HepG2 (cell line): ENCODE measurements around the gene SDC1. TPM values are rescaled to one million over a fixed set of nuclear protein-coding genes. Genes with fewer than 3 reads are reported as not detected.

Experiments
- ATAC-seq: fragments of 200-7000 bp; cut with Tn5 transposase; 3 replicates; pipeline ENCODE4 v1.9.1; 2020; ENCODE audit warnings: mild to moderate bottlenecking, moderate library complexity
- BruUV-seq: library from RNA; stranded (reverse); fragments of 400-500 nt; replicated peaks from 2 replicates; lab custom pipeline; 2021; lab: Mats Ljungman, UMichigan
- CTCF ChIA-PET: fragments of 300-600 bp; formaldehyde crosslinking; extraction: SDS; loops from one replicate; lab custom pipeline; 2021; ENCODE audit warnings: low total read pairs, inconsistent platforms, low intra/inter-chr PET ratio; lab: Yijun Ruan, JAX
- POLR2A ChIA-PET: fragments of 350-600 bp; sonication (Branson Sonifier 250); formaldehyde crosslinking; loops from one replicate; lab custom pipeline; 2020; ENCODE audit warnings: antibody characterized with exemption, inconsistent platforms; lab: Yijun Ruan, JAX
- DNase-seq: peaks from one replicate; pipeline ENCODE4 v3.0.0-alpha.2; 2015; ENCODE audit warnings: low spot score
- FAIRE-seq: peaks from 3 replicates; lab custom pipeline; 2011; peaks lifted over from hg19 to GRCh38; lab: Jason Lieb, UNC
- H2AFZ ChIP-seq: one replicate; pipeline ENCODE4 v1.6.1; 2011; ENCODE audit warnings: low read length, inconsistent platforms
- H3K27ac ChIP-seq: fragments of 300-600 bp; 3 replicates; pipeline ENCODE4 v1.8.0; 2011; ENCODE audit warnings: mixed run types, mild to moderate bottlenecking, mixed read lengths, low read length, inconsistent platforms; ENCODE audit not compliant: insufficient read depth; ENCODE audit errors: extremely low read length
- H3K27me3 ChIP-seq, 2 experiments: fragments of 200-600 bp in 1 of 2; 2 replicates in 1 of 2; 3 replicates in 1 of 2; pipeline versions ENCODE4 v1.6.0 to v1.8.0; 2011; ENCODE audit warnings: low read length in 2 of 2, mild to moderate bottlenecking in 2 of 2, moderate library complexity in 2 of 2, inconsistent platforms in 1 of 2; ENCODE audit not compliant: insufficient read depth in 2 of 2, control insufficient read depth in 1 of 2
- H3K36me3 ChIP-seq, 2 experiments: fragments of 200-600 bp in 1 of 2; replicated peaks in 1 of 2; 2 replicates in 1 of 2; 3 replicates in 1 of 2; pipeline versions ENCODE4 v1.5.1 to v1.8.0; 2011; ENCODE audit warnings: low read length in 2 of 2, inconsistent platforms in 1 of 2; ENCODE audit not compliant: insufficient read depth in 2 of 2, control insufficient read depth in 1 of 2
- H3K4me1 ChIP-seq: 2 replicates; pipeline ENCODE4 v1.5.1; 2012; ENCODE audit warnings: low read length, inconsistent platforms; ENCODE audit not compliant: insufficient read depth
- H3K4me2 ChIP-seq: 2 replicates; pipeline ENCODE4 v1.6.0; 2011; ENCODE audit warnings: low read depth, low read length, inconsistent platforms
- H3K4me3 ChIP-seq, 3 experiments: fragments of 200-600 bp in 1 of 3; sonication (generic), shearing (Covaris generic) in 1 of 3; replicated peaks in 1 of 3; 2 replicates each; pipeline ENCODE4 v1.5.1; 2011 to 2016; ENCODE audit warnings: low read length in 3 of 3, inconsistent platforms in 2 of 3, low read depth in 2 of 3, mild to moderate bottlenecking in 2 of 3, control low read depth in 1 of 3, mixed read lengths in 1 of 3; ENCODE audit not compliant: insufficient read depth in 1 of 3
- H3K79me2 ChIP-seq: one replicate; pipeline ENCODE4 v1.6.1; 2011; ENCODE audit warnings: low read length, inconsistent platforms; ENCODE audit not compliant: insufficient read depth
- H3K9ac ChIP-seq: 2 replicates; pipeline ENCODE4 v1.6.0; 2011; ENCODE audit warnings: mild to moderate bottlenecking, low read depth, low read length, inconsistent platforms; ENCODE audit not compliant: insufficient read depth
- H3K9me3 ChIP-seq: 2 replicates; pipeline ENCODE4 v1.5.1; 2012; ENCODE audit warnings: mild to moderate bottlenecking, low read length
- H4K20me1 ChIP-seq: 2 replicates; pipeline ENCODE4 v1.6.0; 2011; ENCODE audit warnings: inconsistent platforms, mild to moderate bottlenecking, low read length, moderate library complexity; ENCODE audit not compliant: insufficient read depth
- LCORL ChIP-seq, 2 experiments: fragments of 450-650 bp in 1 of 2; sonication (generic) in 1 of 2; formaldehyde crosslinking in 1 of 2; IDR thresholded peaks; 2 replicates each; pipeline versions ENCODE4 v1.5.0 to v1.6.1; 2017 to 2020; ENCODE audit warnings: antibody characterized with exemption in 1 of 2, missing genetic modification reagents in 1 of 2
- MLXIP ChIP-seq: sonication (generic); formaldehyde crosslinking; IDR thresholded peaks from 2 replicates; pipeline ENCODE4 v1.9.0; 2021; ENCODE audit warnings: missing genetic modification reagents, borderline replicate concordance
- NRL ChIP-seq: sonication (generic); formaldehyde crosslinking; IDR thresholded peaks from 2 replicates; pipeline ENCODE4 v1.5.0; 2020; ENCODE audit warnings: missing genetic modification reagents, mild to moderate bottlenecking, moderate library complexity, borderline replicate concordance
- PREB ChIP-seq: sonication (generic); formaldehyde crosslinking; IDR thresholded peaks from 2 replicates; pipeline ENCODE4 v1.4.0; 2020; ENCODE audit warnings: missing genetic modification reagents
- THAP8 ChIP-seq: sonication (generic); formaldehyde crosslinking; IDR thresholded peaks from 2 replicates; pipeline ENCODE4 v1.5.1; 2020; ENCODE audit warnings: missing genetic modification reagents, mild to moderate bottlenecking, borderline replicate concordance
- ZBTB44 ChIP-seq: sonication (generic); formaldehyde crosslinking; IDR thresholded peaks from 2 replicates; pipeline ENCODE4 v1.4.0; 2020; ENCODE audit warnings: missing genetic modification reagents
- ZNF253 ChIP-seq: sonication (generic); formaldehyde crosslinking; IDR thresholded peaks from 2 replicates; pipeline ENCODE4 v1.8.0; 2022; ENCODE audit warnings: mild to moderate bottlenecking, missing genetic modification reagents, borderline replicate concordance
- ZNF276 ChIP-seq: sonication (generic); formaldehyde crosslinking; IDR thresholded peaks from 2 replicates; pipeline ENCODE4 v1.4.0; 2020; ENCODE audit warnings: mild to moderate bottlenecking, low read depth, missing genetic modification reagents
- WGBS: methylation state at CpG from one replicate; pipeline ENCODE4 v1.1.6; 2017; ENCODE audit warnings: low lambda C conversion rate; 5-methylcytosine and 5-hydroxymethylcytosine counted together
- in situ Hi-C: cut with HindIII; loops from 2 replicates; pipeline ENCODE4 v1.10.0; 2017; ENCODE audit warnings: low pct_unique_long_range_greater_than_20kb; ENCODE audit not compliant: extremely low pct_ligation_motif_present
- intact Hi-C: fragments of 100-400 bp; cut with micrococcal nuclease; formaldehyde crosslinking; loops from one replicate; pipeline ENCODE4 v1.10.0; 2022; ENCODE audit not compliant: unreplicated experiment
- polyA plus RNA-seq, 8 experiments: library from polyadenylated mRNA; depleted of rRNA in 3 of 8; stranded (reverse) in 7 of 8; unstranded in 1 of 8; fragments of >200 nt; fragmentation: Illumina TruSeq in 4 of 8; extraction: Trizol in 4 of 8; gene quantifications; 2 replicates each; pipeline versions ENCODE4 v1.2.1 to v1.2.3, GENCODE V29; 2011 to 2016; ENCODE audit warnings: low read depth in 4 of 8, missing spikeins in 1 of 8, mixed read lengths in 1 of 8; ENCODE audit not compliant: insufficient read depth in 1 of 8
- total RNA-seq, 5 experiments: library from RNA; depleted of rRNA; stranded (reverse); fragments of >200 nt; fragmentation: Illumina TruSeq; extraction: Trizol; gene quantifications; 2 replicates each; pipeline ENCODE4 v1.2.3, GENCODE V29; 2016; ENCODE audit warnings: low read depth in 1 of 5

Gene SDC1
- total and polyA plus RNA-seq, 2 of the 13 experiments (the other 11 are each of a cell fraction or from before 2014, with no cell fraction given) = 108 to 119 TPM

GRCh38 chr2:20216130-20217025, 8.6 kb downstream of the SDC1 start (continued):
- 0 out of 2 replicates have a peak, but pooled peaks have one; percentile 11 for TF ChIP-seq PREB

GRCh38 chr2:20215183-20216040, 9.5 kb downstream of the SDC1 start:
- in situ Hi-C loops = no loop called here
- TF ChIP-seq MLXIP (CRISPR knock-in tag) (no peak), ZNF276 (CRISPR knock-in tag) (peak; percentile 60), THAP8 (no peak), LCORL (IDR thresholded peaks at IDR 0.05) (no peak), LCORL (CRISPR knock-in tag; IDR thresholded peaks at IDR 0.05) (peak; percentile 96), ZNF253 (CRISPR knock-in tag) (0 out of 2 replicates have a peak, but pooled peaks have one; percentile 60), NRL (peak; percentile 73), ZBTB44 (no peak)

More at GRCh38 chr2:20215183-20216040, 9.5 kb downstream of the SDC1 start:
- H3K79me2 ChIP-seq = peaks cover 59% of the 10 kb centered on the region
- peak; percentile 97 for FAIRE-seq
- peak overlapping the region; percentile 83 for H3K27ac ChIP-seq
- 56% methylated on average over 10 of the region's 13 CpGs for WGBS
- H3K27me3 ChIP-seq = no peaks in the 10 kb centered on the region
- peak overlapping the region in 1 of 3 experiments; percentile 51; a peak in 3 of 6 replicates for H3K4me3 ChIP-seq
- BruUV-seq = no TSS peak
- no peak overlapping the region for H2AFZ ChIP-seq
- H4K20me1 ChIP-seq = no peaks in the 10 kb centered on the region
- intact Hi-C loops = loop anchor here (1.0 kb wide), 1 partner anchor 8 kb away; no protein-coding TSS in a partner anchor
- peaks cover 100% of the 10 kb centered on the region for H3K4me1 ChIP-seq
- no peaks in the 10 kb centered on the region; a peak in 1 of 5 replicates for H3K36me3 ChIP-seq
- peak; percentile 91 for DNase-seq
- CTCF ChIA-PET = no interaction called here
- POLR2A ChIA-PET = interaction anchor here (0.9 to 3.3 kb wide), 7 partner anchors 8 to 164 kb away, joined by 4 to 59 read pairs (median 7); partner anchors contain the start of genes LAPTM4A and SDC1
- no peaks in the 10 kb centered on the region for H3K9me3 ChIP-seq
- peak overlapping the region; percentile 52 for H3K9ac ChIP-seq
- H3K4me2 ChIP-seq = peak overlapping the region; percentile 74
- ATAC-seq = peak; percentile 74
